HCT116 (cell line): Measurements from ENCODE around the gene SRRT.

Experiments used
- CEBPB ChIP-seq: IDR thresholded peaks from 2 replicates; pipeline ENCODE4 v1.6.1; 2012; ENCODE audit warnings: low read depth
- EGR1 ChIP-seq: IDR thresholded peaks from 2 replicates; pipeline ENCODE4 v1.6.1; 2012; ENCODE audit warnings: low read depth
- EZH2 ChIP-seq: fragments of 200-600 bp; sonication (generic); IDR thresholded peaks from 2 replicates; pipeline ENCODE4 v1.6.1; 2017; ENCODE audit warnings: antibody characterized with exemption, mixed run types
- JUND ChIP-seq: IDR thresholded peaks from 2 replicates; pipeline ENCODE4 v1.6.1; 2012
- POLR2A ChIP-seq: IDR thresholded peaks from 2 replicates; pipeline ENCODE4 v1.7.0; 2011; ENCODE audit warnings: borderline replicate concordance; ENCODE audit not compliant: insufficient read depth, insufficient read length; ENCODE audit errors: extremely low read depth
- RAD21 ChIP-seq: IDR thresholded peaks from 2 replicates; pipeline ENCODE4 v1.6.1; 2012; ENCODE audit warnings: low read depth, mild to moderate bottlenecking
- REST ChIP-seq: IDR thresholded peaks from 2 replicates; pipeline ENCODE4 v1.6.1; 2012; ENCODE audit warnings: low read depth
- SRF ChIP-seq: IDR thresholded peaks from 2 replicates; pipeline ENCODE4 v1.6.1; 2012; ENCODE audit warnings: low read depth
- YY1 ChIP-seq: IDR thresholded peaks from 2 replicates; pipeline ENCODE4 v1.6.1; 2011; ENCODE audit warnings: low read length, low read depth, moderate library complexity, mild to moderate bottlenecking; ENCODE audit not compliant: insufficient replicate concordance; ENCODE audit errors: extremely low read depth
- ZBTB33 ChIP-seq: IDR thresholded peaks from 2 replicates; pipeline ENCODE4 v1.6.1; 2011; ENCODE audit warnings: mild to moderate bottlenecking, low read length, moderate library complexity; ENCODE audit not compliant: insufficient replicate concordance; ENCODE audit errors: extremely low read depth
- TF ChIP-seq, protein P1 (sequence below), 3 experiments: fragments of 200-600 bp in 1 of 3; sonication (generic) in 1 of 3; IDR thresholded peaks in 2 of 3; conservative IDR thresholded peaks in 1 of 3; 2 replicates each; pipeline ENCODE4 v1.5.1; 2012 to 2017; ENCODE audit warnings: low read depth in 2 of 3, low read length in 2 of 3, antibody characterized with exemption in 1 of 3, borderline replicate concordance in 1 of 3, control low read depth in 1 of 3, mild to moderate bottlenecking in 1 of 3, mixed read lengths in 1 of 3, mixed run types in 1 of 3, moderate library complexity in 1 of 3; ENCODE audit not compliant: insufficient read depth in 1 of 3
- TF ChIP-seq, protein P2 (sequence below): IDR thresholded peaks from 2 replicates; pipeline ENCODE4 v1.6.1; 2012

DNA sequence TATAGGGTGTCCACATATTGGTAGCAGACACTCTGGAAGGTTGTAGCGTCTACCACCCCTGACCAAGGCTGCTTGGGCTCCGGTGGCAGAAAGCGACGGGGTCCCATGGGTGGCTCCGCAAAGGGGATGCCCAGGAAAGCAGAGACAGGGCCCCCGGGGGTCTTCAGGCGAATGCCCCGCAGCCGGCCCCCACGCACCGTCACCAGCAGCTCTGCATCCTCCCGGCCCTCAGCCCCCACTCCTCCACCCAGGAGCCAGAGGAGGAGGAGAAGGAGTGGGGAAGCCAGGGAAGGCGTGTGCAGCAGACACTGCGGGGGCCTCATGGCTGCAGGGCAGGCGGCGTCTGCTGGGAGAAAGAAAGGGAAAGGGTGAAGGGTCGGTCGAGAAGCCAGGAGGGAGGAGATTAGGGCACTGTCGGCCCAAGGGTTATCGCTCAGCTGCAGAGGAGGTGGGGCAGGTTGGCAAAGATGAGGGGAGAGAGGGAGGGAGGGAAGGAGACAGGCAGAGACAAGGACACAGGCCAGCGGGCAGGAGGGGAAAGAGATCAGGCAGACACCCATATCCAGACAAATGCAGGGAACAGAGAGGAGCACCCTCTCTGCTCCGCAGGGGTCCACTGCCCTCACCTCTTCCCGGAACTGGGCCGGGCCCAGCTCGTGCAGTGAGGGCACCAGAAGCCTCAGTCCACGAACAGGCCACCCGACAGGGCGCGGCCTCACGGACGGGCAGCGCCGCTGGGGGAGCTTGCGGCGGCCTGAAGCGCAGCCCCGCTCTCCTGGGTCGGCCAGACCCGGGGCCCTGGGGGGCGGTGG lies 19.2 kb downstream of the SRRT start:
- TF ChIP-seq POLR2A, result no peak
- TF ChIP-seq EGR1, result no peak
- TF ChIP-seq REST, result no peak
- no peak for TF ChIP-seq EZH2
- no peak for TF ChIP-seq YY1
- TF ChIP-seq CEBPB, result no peak
- TF ChIP-seq, protein P1, sequence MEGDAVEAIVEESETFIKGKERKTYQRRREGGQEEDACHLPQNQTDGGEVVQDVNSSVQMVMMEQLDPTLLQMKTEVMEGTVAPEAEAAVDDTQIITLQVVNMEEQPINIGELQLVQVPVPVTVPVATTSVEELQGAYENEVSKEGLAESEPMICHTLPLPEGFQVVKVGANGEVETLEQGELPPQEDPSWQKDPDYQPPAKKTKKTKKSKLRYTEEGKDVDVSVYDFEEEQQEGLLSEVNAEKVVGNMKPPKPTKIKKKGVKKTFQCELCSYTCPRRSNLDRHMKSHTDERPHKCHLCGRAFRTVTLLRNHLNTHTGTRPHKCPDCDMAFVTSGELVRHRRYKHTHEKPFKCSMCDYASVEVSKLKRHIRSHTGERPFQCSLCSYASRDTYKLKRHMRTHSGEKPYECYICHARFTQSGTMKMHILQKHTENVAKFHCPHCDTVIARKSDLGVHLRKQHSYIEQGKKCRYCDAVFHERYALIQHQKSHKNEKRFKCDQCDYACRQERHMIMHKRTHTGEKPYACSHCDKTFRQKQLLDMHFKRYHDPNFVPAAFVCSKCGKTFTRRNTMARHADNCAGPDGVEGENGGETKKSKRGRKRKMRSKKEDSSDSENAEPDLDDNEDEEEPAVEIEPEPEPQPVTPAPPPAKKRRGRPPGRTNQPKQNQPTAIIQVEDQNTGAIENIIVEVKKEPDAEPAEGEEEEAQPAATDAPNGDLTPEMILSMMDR (IDR thresholded peaks at IDR 0.05 in 2 of 3, conservative IDR thresholded peaks at IDR 0.05 in 1 of 3; ENCODE audit: borderline replicate concordance in 1 of 3, insufficient read depth in 1 of 3, low read depth in 2 of 3, low read length in 2 of 3), result no peak
- no peak for TF ChIP-seq RAD21
- TF ChIP-seq JUND, result no peak
- TF ChIP-seq, protein P2, sequence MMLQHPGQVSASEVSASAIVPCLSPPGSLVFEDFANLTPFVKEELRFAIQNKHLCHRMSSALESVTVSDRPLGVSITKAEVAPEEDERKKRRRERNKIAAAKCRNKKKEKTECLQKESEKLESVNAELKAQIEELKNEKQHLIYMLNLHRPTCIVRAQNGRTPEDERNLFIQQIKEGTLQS, result no peak
- TF ChIP-seq SRF, result no peak
- no peak for TF ChIP-seq ZBTB33
